Measurements from ENCODE around the gene ODF4. TPM values are rescaled to one million over a fixed set of nuclear protein-coding genes. Genes with fewer than 3 reads are reported as not detected.

ODF4 gene
- total RNA-seq, 1 experiment from 2014 or later = not detected

GRCh38 chr17:8350339-8350738 lies 10.7 kb downstream of the ODF4 start:
- Histone ChIP-seq H3K4me3 (ENCODE audit: low read length) (no peak overlapping the region), H3K9me3 (ENCODE audit: low read length) (no peaks in the 10 kb centered on the region), H3K9me2 (replicated peaks; ENCODE audit: low read length) (no peaks in the 10 kb centered on the region), H3F3A (ENCODE audit: low read length, unreplicated experiment) (no peaks in the 10 kb centered on the region), H2AFZ (ENCODE audit: low read length) (no peak overlapping the region), H3K4me1 (ENCODE audit: insufficient read depth, low read length) (no peaks in the 10 kb centered on the region), H3K9ac (ENCODE audit: low read length) (no peak overlapping the region), H3K27ac (ENCODE audit: low read length) (no peak overlapping the region), H3K36me3 (ENCODE audit: low read depth, low read length) (no peaks in the 10 kb centered on the region), H4K20me1 (ENCODE audit: low read length) (no peaks in the 10 kb centered on the region), H3K27me3 (ENCODE audit: low read length) (no peaks in the 10 kb centered on the region), H3K79me2 (ENCODE audit: low read length) (no peaks in the 10 kb centered on the region), H3K4me2 (ENCODE audit: low read length) (no peak overlapping the region)
- no TSS peak for BruUV-seq (replicated peaks)
- ChIA-PET CTCF (no interaction called here), POLR2A (ENCODE audit: unreplicated experiment) (no interaction called here)
- ATAC-seq = no peak
- TF ChIP-seq EZH2 (IDR thresholded peaks at IDR 0.05; ENCODE audit: low read length, unreplicated experiment) (no peak), EZH2phosphoT487 (IDR thresholded peaks at IDR 0.05; ENCODE audit: borderline replicate concordance, low read length) (no peak), CTCF (conservative IDR thresholded peaks at IDR 0.05; ENCODE audit: low read depth, low read length) (no peak)
- intact Hi-C loops (cut with micrococcal nuclease) = no loop called here
- DNase-seq = no peak

- Histone ChIP-seq H3K9ac (ENCODE audit: low read length) (no peak overlapping the region), H4K20me1 (ENCODE audit: low read length) (no peaks in the 10 kb centered on the region), H3K9me2 (replicated peaks; ENCODE audit: low read length) (no peaks in the 10 kb centered on the region), H3K36me3 (ENCODE audit: low read depth, low read length) (no peaks in the 10 kb centered on the region), H3K9me3 (ENCODE audit: low read length) (no peaks in the 10 kb centered on the region), H3K4me2 (ENCODE audit: low read length) (no peak overlapping the region), H3K27me3 (ENCODE audit: low read length) (no peaks in the 10 kb centered on the region), H3F3A (ENCODE audit: low read length, unreplicated experiment) (no peaks in the 10 kb centered on the region), H3K79me2 (ENCODE audit: low read length) (no peaks in the 10 kb centered on the region), H3K4me3 (ENCODE audit: low read length) (no peak overlapping the region), H3K27ac (ENCODE audit: low read length) (no peak overlapping the region), H2AFZ (ENCODE audit: low read length) (no peak overlapping the region), H3K4me1 (ENCODE audit: insufficient read depth, low read length) (no peaks in the 10 kb centered on the region)
- no TSS peak for BruUV-seq (replicated peaks)
- intact Hi-C loops (cut with micrococcal nuclease) = no loop called here
- POLR2A ChIA-PET (ENCODE audit: unreplicated experiment) = no interaction called here
- DNase-seq (no peak), ATAC-seq (no peak)
- CTCF ChIA-PET = no interaction called here
- TF ChIP-seq CTCF (conservative IDR thresholded peaks at IDR 0.05; ENCODE audit: low read depth, low read length) (no peak), EZH2phosphoT487 (IDR thresholded peaks at IDR 0.05; ENCODE audit: borderline replicate concordance, low read length) (no peak), EZH2 (IDR thresholded peaks at IDR 0.05; ENCODE audit: low read length, unreplicated experiment) (no peak)
Observed at GRCh38 chr17:8353736-8354135, 14.1 kb downstream of the ODF4 start.

GRCh38 chr17:8354236-8354635 lies 14.6 kb downstream of the ODF4 start:
- no TSS peak for BruUV-seq (replicated peaks)
- ATAC-seq (no peak), DNase-seq (no peak)
- no peak overlapping the region for H3K9ac ChIP-seq (ENCODE audit: low read length)
- no peak overlapping the region for H3K4me3 ChIP-seq (ENCODE audit: low read length)
- intact Hi-C loops (cut with micrococcal nuclease) = no loop called here
- no peaks in the 10 kb centered on the region for H3K9me2 ChIP-seq (replicated peaks; ENCODE audit: low read length)
- no peak overlapping the region for H2AFZ ChIP-seq (ENCODE audit: low read length)
- H3K27ac ChIP-seq (ENCODE audit: low read length) = no peak overlapping the region
- H3K4me2 ChIP-seq (ENCODE audit: low read length) = no peak overlapping the region
- H4K20me1 ChIP-seq (ENCODE audit: low read length) = no peaks in the 10 kb centered on the region
- H3K4me1 ChIP-seq (ENCODE audit: insufficient read depth, low read length) = no peaks in the 10 kb centered on the region
- ChIA-PET POLR2A (ENCODE audit: unreplicated experiment) (no interaction called here), CTCF (no interaction called here)
- no peaks in the 10 kb centered on the region for H3K36me3 ChIP-seq (ENCODE audit: low read depth, low read length)
- H3F3A ChIP-seq (ENCODE audit: low read length, unreplicated experiment) = no peaks in the 10 kb centered on the region
- no peaks in the 10 kb centered on the region for H3K9me3 ChIP-seq (ENCODE audit: low read length)
- no peaks in the 10 kb centered on the region for H3K27me3 ChIP-seq (ENCODE audit: low read length)
- TF ChIP-seq EZH2phosphoT487 (IDR thresholded peaks at IDR 0.05; ENCODE audit: borderline replicate concordance, low read length) = no peak
- no peak for TF ChIP-seq CTCF (conservative IDR thresholded peaks at IDR 0.05; ENCODE audit: low read depth, low read length)
- no peak for TF ChIP-seq EZH2 (IDR thresholded peaks at IDR 0.05; ENCODE audit: low read length, unreplicated experiment)
- no peaks in the 10 kb centered on the region for H3K79me2 ChIP-seq (ENCODE audit: low read length)
